Measurements from ENCODE around the gene CMTM8.
A peak's percentile ranks its signal among the peaks of the same experiment; 100 is the strongest.

Gene CMTM8

DNA sequence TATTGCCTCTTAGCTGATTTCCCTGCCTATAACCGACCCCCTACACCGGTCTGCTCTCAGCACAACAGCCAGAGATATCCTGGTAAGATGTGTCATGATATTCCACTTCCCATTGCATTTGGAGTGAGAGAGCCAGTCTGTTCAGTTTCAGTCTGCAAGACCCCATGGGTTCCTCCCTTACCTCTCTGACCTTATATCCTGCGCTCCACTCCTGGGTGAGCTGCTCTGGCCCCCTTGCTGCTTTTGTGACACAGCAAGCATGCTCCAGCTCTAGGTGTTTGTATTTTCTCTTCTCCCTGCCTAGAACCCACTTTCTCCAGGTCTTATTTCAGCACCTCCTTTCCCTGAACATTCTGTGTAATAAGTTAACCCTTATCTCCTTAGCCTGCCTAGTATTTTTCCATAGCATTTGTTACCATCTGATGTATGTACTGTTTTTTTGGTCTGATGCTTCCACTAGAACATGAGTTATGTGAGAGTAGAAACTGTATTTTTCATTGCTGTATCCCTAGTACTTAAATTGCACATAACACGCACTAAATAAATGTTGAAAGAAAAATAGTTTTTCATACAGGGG is 44.2 kb downstream of the CMTM8 start:
- no peaks in the 10 kb centered on the region for H3K27me3 ChIP-seq (replicated peaks)
- no peak for DNase-seq
- TF ChIP-seq, protein P1, sequence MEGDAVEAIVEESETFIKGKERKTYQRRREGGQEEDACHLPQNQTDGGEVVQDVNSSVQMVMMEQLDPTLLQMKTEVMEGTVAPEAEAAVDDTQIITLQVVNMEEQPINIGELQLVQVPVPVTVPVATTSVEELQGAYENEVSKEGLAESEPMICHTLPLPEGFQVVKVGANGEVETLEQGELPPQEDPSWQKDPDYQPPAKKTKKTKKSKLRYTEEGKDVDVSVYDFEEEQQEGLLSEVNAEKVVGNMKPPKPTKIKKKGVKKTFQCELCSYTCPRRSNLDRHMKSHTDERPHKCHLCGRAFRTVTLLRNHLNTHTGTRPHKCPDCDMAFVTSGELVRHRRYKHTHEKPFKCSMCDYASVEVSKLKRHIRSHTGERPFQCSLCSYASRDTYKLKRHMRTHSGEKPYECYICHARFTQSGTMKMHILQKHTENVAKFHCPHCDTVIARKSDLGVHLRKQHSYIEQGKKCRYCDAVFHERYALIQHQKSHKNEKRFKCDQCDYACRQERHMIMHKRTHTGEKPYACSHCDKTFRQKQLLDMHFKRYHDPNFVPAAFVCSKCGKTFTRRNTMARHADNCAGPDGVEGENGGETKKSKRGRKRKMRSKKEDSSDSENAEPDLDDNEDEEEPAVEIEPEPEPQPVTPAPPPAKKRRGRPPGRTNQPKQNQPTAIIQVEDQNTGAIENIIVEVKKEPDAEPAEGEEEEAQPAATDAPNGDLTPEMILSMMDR (IDR thresholded peaks at IDR 0.05; ENCODE audit: low read depth, low read length, missing control alignments), result no peak
- no peaks in the 10 kb centered on the region for H3K36me3 ChIP-seq (replicated peaks)
- in situ Hi-C loops (cut with HindIII; ENCODE audit: low pct_ligation_motif_present, low sequenced_read_pairs), result no loop called here
- no peak overlapping the region for H3K27ac ChIP-seq
- no peak overlapping the region for H3K4me3 ChIP-seq (ENCODE audit: low read depth, low read length)

DNA sequence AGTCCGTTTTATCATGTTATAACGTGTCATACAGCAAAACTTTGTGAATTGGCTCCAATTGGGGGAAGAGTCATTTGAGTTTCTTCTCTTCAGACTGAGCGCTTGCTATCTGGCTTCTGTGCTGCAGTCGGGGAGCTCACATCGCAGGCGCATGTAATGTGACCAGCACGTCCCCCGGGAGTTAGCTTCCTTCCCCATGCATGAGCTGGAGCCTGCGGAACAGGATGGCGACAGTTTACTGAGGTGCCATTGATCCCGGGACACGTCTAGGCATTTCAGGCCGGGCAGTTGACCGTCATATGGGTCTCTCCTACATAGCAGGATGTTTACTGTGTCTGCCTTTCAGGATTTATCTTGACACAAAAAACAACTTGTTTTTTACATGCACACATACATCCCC is 44.8 kb downstream of the CMTM8 start:
- Histone ChIP-seq H3K36me3 (replicated peaks) (no peaks in the 10 kb centered on the region), H3K27me3 (replicated peaks) (no peaks in the 10 kb centered on the region), H3K4me3 (ENCODE audit: low read depth, low read length) (no peak overlapping the region), H3K27ac (no peak overlapping the region)
- in situ Hi-C loops (cut with HindIII; ENCODE audit: low pct_ligation_motif_present, low sequenced_read_pairs), result no loop called here
- peak; percentile 22 for DNase-seq
- TF ChIP-seq, protein P1 (IDR thresholded peaks at IDR 0.05; ENCODE audit: low read depth, low read length, missing control alignments), result no peak

DNA sequence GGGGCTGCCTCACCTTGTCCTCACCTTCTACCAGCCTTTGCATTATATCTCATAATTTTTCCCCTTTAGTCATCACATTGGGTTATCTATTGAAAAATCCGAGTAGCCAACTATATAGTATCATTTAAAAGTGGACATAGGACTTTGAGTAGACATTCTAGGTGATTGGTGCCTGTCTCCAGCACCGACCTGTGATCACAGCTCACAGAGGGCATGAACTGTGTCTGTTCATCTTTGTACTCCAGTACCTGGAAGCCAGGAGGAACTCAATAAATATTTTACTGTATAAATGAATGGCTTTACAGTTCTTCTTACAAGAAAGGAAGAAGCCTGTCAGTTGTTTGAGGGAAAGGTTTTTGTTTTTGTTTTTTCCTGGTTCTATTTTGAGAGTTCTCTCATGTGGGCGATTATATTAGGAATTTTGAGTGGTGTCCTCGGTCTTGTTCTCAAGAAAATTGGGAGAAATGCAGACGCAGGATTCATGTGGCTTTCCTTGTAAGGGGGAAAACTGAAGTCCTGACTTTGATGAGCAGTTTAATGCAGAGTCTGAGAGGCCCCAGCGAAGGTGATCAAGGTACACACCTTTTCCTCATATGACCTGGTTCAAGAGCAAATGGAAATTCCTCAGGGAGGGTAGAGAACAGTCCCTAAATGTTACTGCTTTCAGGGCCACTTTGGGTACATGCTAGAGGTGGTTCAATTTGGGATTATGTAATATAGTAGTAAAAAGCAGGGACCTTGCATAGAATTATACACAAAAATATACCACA is 46.1 kb downstream of the CMTM8 start:
- no peak overlapping the region for H3K4me3 ChIP-seq (ENCODE audit: low read depth, low read length)
- TF ChIP-seq, protein P1 (IDR thresholded peaks at IDR 0.05; ENCODE audit: low read depth, low read length, missing control alignments), result no peak
- in situ Hi-C loops (cut with HindIII; ENCODE audit: low pct_ligation_motif_present, low sequenced_read_pairs), result no loop called here

DNA sequence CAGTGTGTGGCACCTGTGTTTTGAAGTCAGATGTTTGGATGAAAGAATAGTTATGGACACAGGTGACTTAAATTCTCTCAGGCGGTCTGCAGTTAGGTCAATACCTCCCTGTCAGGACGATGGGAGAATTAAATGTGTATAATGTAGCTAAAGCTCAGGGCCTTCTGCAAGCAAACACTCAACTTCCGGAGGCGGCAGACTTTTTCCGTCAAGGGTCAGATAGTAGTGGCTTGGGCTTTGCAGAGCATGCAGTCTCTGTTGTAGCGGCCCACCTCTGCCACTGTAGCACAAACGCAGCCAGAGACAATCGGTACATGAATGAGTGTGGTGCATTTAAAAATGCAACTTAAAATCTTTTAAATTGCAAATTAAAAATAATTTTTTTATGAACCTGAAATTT is 47.4 kb downstream of the CMTM8 start:
- Histone ChIP-seq H3K27me3 (replicated peaks) (no peaks in the 10 kb centered on the region), H3K36me3 (replicated peaks) (no peaks in the 10 kb centered on the region), H3K4me3 (ENCODE audit: low read depth, low read length) (no peak overlapping the region), H3K27ac (no peak overlapping the region)
- in situ Hi-C loops (cut with HindIII; ENCODE audit: low pct_ligation_motif_present, low sequenced_read_pairs), result no loop called here
- TF ChIP-seq, protein P1 (IDR thresholded peaks at IDR 0.05; ENCODE audit: low read depth, low read length, missing control alignments), result no peak
- DNase-seq, result no peak

More for the DNA sequence above, 46.1 kb downstream of the CMTM8 start:
- no peaks in the 10 kb centered on the region for H3K27me3 ChIP-seq (replicated peaks)
- DNase-seq, result no peak
- H3K36me3 ChIP-seq (replicated peaks), result no peaks in the 10 kb centered on the region
- H3K27ac ChIP-seq, result no peak overlapping the region

DNA sequence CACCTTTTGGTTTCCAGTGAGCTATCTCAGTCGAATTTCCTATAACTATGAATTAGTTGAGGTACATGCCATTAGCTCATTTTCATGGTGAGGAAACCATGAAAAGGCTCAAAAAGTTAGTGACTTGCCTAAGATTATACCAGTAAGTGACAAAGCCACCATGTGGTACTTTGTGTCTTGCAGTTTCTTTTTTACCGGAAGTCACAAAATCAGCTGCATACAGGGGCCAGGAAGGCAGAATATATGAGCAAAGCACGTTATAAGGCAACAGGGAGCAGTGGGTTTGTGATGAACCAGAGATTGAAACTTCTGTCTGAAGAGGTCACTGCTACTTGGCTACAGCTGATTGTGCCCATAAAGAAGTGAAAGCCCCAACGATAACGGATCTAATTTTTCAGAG is 50.3 kb downstream of the CMTM8 start:
- in situ Hi-C loops (cut with HindIII; ENCODE audit: low pct_ligation_motif_present, low sequenced_read_pairs), result no loop called here
- Histone ChIP-seq H3K36me3 (replicated peaks) (no peaks in the 10 kb centered on the region), H3K27ac (no peak overlapping the region), H3K4me3 (ENCODE audit: low read depth, low read length) (no peak overlapping the region), H3K27me3 (replicated peaks) (no peaks in the 10 kb centered on the region)
- no peak for DNase-seq
- TF ChIP-seq, protein P1 (IDR thresholded peaks at IDR 0.05; ENCODE audit: low read depth, low read length, missing control alignments), result no peak
